GM19395 (cell line): Measurements from ENCODE around the gene NCAPG2.

Source experiments
- ATAC-seq: cut with Tn5 transposase; IDR thresholded peaks from one replicate; pipeline ENCODE4 v1.9.1; 2021; ENCODE audit warnings: mild to moderate bottlenecking, moderate library complexity; ENCODE audit not compliant: unreplicated experiment

The NCAPG2 gene

GRCh38 chr7:158704524-158705233 lies at the start of gene NCAPG2:
NCAPG2 (minus strand) TSS chr7:158704804; CDS start chr7:158701899, 2,905 bp downstream.
- ATAC-seq = peak; percentile 97

GRCh38 chr7:158753900-158754299 lies 49.3 kb upstream of the NCAPG2 start:
- no peak for ATAC-seq

DNA sequence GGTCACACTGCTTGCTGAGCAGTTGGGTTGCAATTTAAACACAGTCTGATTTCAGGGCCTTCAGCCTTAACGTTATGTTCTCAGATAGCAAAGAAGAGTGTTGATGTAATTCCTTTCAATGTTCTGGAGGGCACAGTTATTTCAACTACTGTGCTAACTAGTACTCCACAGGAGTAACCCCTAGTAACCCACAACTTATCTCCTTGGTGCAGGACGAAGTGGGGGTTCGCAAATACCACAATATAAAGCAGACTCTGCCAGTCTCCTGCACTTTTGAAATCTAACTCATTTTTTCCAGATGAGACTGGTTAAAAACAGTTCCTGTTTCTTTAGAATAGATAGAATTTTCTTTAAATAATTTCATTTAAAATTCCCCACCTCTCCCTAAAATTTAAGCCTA lies 47.1 kb upstream of the NCAPG2 start:
- no peak for ATAC-seq

GRCh38 chr7:158751199-158751598 lies 46.6 kb upstream of the NCAPG2 start:
- ATAC-seq = no peak

GRCh38 chr7:158750702-158751101 lies 46.1 kb upstream of the NCAPG2 start:
- ATAC-seq = no peak

DNA sequence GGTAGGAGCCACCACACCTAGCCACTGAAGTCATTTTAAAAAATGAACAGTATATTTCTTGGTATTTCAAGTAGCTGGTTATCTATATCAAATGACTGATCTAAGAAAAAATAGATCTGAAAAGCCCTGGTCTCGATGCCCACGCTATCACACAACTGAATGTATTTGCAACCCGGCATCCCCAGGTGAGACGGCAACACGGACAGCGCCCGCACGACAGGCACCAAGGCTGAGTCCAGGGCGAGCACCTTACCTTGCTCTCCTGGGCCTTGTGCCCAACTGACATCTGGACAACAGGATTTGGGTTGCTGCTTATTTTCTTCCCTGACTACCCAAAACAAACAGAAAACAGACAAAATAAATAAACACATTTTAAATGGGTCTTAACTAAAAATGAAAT lies 44.8 kb upstream of the NCAPG2 start:
- ATAC-seq = no peak

DNA sequence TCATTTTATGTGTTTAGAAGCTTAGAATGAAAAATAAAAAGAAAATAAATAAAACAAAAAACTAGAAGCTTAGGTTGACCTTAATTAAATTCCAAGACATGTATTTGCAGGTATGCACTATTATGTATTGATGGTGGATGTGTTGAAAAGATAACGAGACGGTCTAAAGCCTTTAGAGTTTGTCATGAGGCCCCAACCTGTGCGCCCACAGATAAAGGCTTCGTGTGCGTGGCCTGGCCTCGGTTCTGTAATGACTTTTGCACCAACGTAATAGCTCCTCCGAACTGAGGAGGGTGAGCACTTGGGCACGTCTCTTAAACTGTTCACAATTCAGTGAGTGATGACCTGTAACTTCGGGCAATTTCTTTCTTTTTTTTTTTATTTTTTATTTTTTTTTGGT lies 43.7 kb upstream of the NCAPG2 start:
- no peak for ATAC-seq

DNA sequence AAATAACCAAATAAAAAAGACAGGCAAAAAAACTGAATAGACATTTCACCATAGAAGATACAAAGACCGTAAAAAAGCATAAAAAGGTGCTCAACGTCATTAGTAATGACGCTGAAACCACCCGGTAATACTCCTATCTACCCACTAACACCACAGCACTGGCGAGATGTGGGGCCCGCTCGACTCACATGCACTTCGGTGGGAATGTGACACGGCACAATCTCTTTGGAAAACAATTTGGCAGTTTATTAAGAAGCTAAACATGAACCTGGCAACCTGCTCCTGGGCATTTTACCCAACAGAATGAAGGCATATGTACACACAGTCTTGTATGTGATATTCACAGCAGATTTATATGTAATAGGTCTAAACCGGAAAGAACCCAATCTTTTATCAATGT lies 42.8 kb upstream of the NCAPG2 start:
- ATAC-seq = no peak

- no peak for ATAC-seq
Measured at GRCh38 chr7:158746957-158747356, 42.4 kb upstream of the NCAPG2 start.

DNA sequence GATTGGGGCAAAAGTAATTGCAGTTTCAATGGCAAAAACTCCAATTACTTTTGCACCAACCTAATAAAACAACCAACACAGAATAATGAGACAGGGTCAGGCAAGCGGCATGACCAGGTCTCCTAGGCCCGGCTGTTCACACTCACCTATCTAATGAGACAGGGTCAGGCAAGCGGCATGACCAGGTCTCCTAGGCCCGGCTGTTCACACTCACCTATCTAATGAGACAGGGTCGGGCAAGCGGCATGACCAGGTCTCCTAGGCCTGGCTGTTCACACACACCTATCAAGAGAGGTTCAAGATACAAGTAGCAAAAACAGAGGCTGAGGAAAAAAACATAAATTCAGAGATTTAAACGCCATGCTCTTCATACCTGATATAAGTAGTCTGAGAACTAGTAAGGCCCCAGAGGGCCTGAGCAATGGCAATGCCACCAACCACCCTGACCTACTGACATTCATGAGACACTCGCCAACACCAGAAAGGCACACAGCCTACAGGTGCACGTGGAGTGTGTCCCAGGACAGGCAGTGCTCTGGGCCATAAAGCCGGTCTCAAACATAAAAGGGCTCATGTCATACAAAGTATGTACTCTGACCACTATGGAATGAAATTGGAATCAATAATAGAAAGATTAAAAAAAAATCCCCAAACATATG lies 40.6 kb upstream of the NCAPG2 start:
- ATAC-seq = no peak

DNA sequence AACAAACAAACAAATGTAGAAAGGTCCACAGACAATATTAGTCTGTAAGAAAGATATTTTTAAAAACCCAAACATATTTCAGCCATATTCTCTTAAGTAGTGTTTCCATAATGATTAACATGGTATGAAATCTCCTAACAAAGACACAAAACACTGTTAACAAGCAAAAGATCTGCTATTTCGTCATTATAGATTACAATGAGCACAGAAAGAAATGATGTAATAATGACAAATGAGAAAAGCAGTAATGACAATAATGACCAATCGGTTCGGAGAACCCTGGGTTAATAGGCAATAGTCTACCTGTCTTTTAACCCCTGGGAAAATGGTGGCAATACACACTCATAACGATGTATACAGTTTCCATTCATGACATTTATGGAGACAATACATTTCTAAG lies 39.5 kb upstream of the NCAPG2 start:
- ATAC-seq = no peak

- no peak for ATAC-seq
Measured at GRCh38 chr7:158743219-158743618, 38.6 kb upstream of the NCAPG2 start.

DNA sequence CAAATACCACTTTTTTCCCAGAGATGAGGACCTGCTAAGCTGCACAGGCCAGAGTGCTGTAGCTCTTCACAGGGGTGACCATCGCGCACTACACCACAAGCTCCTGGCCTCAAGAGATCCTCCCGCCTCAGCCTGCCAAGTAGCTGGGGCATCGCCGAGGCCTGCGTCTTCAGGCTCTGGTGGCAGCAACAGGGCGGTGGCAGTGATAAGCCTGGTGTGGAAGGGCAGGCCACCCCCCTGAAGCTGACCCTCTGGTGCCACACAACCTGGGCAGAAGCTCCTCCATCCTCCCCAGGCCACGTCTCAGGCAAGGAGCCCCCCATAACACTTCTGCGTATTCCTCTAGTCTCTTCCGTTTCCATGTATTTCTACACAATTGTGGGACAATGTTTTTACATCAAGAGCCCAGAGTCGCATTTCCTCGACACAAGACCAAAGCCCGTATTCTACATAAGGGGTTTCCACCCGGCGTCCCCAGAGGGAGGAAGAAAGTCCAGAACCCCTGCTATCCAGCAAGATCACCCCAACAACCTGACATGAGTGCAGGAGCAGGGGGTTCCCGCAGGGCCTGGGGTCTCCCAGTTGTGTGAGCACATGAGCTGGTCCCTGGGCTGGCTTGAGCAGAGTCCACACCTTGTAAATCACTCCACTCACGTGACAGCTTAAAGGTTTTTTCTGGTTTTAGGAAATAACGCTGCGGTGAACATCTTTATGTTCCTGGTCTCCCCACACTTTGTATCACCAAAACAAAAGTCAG lies 37.6 kb upstream of the NCAPG2 start:
- ATAC-seq = no peak

- no peak for ATAC-seq
Measured at GRCh38 chr7:158741294-158741666, 36.7 kb upstream of the NCAPG2 start.

- no peak for ATAC-seq
Measured at GRCh38 chr7:158740657-158741293, 36.2 kb upstream of the NCAPG2 start.

DNA sequence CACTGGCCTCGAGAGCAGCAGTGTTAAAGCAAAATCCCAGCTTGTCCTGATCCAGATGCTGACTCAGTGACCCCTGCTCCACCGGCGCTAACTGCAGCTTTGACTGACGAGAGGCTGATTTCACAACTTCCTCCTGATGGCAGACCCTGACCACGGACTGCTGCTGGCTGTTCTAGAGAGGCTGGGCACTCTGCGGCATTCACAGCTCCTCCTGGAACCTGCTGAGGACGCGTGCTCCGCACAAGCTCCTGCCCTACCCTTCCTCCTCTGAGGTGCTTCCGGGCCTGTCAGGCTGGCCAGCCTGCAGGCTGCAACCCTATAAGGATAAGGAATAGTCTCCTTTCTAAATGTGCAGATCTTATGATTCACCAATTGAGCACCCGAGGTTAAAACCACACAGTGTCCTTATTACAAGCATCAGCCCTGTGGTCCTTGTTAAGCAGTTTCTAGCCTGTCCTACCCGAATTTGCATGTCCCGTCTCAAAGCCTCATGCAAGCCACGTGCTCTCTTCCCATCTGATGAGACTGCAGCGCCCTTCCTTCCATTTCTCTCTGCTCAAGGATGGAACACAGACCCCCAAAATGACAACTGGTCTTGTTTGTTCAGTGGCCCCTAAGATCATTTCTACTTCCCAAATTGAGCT lies 35.5 kb upstream of the NCAPG2 start:
- no peak for ATAC-seq

- ATAC-seq = no peak
Measured at GRCh38 chr7:158738841-158739240, 34.2 kb upstream of the NCAPG2 start.

- no peak for ATAC-seq
Measured at GRCh38 chr7:158737064-158737695, 32.6 kb upstream of the NCAPG2 start.

DNA sequence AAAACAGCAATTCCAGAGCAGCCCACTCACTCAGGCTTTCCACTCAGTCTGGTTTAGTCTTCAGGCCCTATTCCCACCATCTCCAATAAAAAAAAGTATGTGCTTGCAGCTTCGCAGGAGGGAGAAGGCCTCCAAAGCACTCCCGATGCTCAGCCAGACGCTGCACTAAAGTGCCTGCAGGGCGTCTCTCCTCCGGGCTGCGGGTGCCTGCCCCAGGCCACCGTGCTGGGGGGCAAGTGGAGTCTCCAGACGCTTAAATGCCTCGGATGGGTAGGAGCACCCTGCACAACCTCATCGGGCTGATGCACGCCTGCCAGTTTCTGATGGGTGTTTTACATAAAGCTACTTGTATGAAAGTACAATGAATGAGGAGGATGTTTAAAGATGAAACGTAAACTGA lies 31.3 kb upstream of the NCAPG2 start:
- no peak for ATAC-seq

- no peak for ATAC-seq
Measured at GRCh38 chr7:158734861-158735260, 30.3 kb upstream of the NCAPG2 start.
